DMS79 treated with DMSO at 0.1 percent for 48 hours (cell line): ENCODE results near the gene LRMDA.

Source experiments
- DNase-seq: peaks from one replicate; lab custom pipeline; 2025; lab: John Stamatoyannopoulos, UW

LRMDA gene

GRCh38 chr10:75716506-75716905, 285.1 kb downstream of the LRMDA start:
- no peak for DNase-seq

GRCh38 chr10:75717126-75717916, 285.9 kb downstream of the LRMDA start:
- no peak for DNase-seq

- DNase-seq = peak; percentile 72
Measured at GRCh38 chr10:75718991-75719390, 287.6 kb downstream of the LRMDA start.

GRCh38 chr10:75720157-75720556, 288.7 kb downstream of the LRMDA start:
- DNase-seq = no peak

GRCh38 chr10:75722020-75722419, 290.6 kb downstream of the LRMDA start:
- no peak for DNase-seq

- DNase-seq = no peak
Measured at GRCh38 chr10:75722609-75723008, 291.2 kb downstream of the LRMDA start.

GRCh38 chr10:75723319-75723980, 292.0 kb downstream of the LRMDA start:
- DNase-seq = no peak

GRCh38 chr10:75724047-75724446, 292.6 kb downstream of the LRMDA start:
- DNase-seq = no peak

GRCh38 chr10:75726522-75727483, 295.4 kb downstream of the LRMDA start:
- DNase-seq = peak; percentile 83

- DNase-seq = no peak
Measured at GRCh38 chr10:75730847-75731246, 299.4 kb downstream of the LRMDA start.

GRCh38 chr10:75733135-75733890, 301.9 kb downstream of the LRMDA start:
- DNase-seq = no peak

- DNase-seq = no peak
Measured at GRCh38 chr10:75736151-75736640, 304.8 kb downstream of the LRMDA start.

GRCh38 chr10:75736889-75737579, 305.6 kb downstream of the LRMDA start:
- no peak for DNase-seq

GRCh38 chr10:75737580-75737949, 306.1 kb downstream of the LRMDA start:
- DNase-seq = no peak

GRCh38 chr10:75738924-75739323, 307.5 kb downstream of the LRMDA start:
- DNase-seq = no peak

- DNase-seq = no peak
Measured at GRCh38 chr10:75739414-75740143, 308.2 kb downstream of the LRMDA start.

GRCh38 chr10:75740541-75740940, 309.1 kb downstream of the LRMDA start:
- DNase-seq = no peak

- no peak for DNase-seq
Measured at GRCh38 chr10:75742355-75742754, 310.9 kb downstream of the LRMDA start.

GRCh38 chr10:75743291-75743778, 311.9 kb downstream of the LRMDA start:
- no peak for DNase-seq

- DNase-seq = no peak
Measured at GRCh38 chr10:75744261-75744660, 312.8 kb downstream of the LRMDA start.
